HAP-1 (cell line): ENCODE measurements around the gene FOLH1.
"Not testable (repeated sequence)": the region's sequence is repeated elsewhere in the genome, so short reads cannot be mapped to it uniquely, and the experiment has no call there.

Source experiments
- DNase-seq, 2 experiments: peaks; one replicate each; pipeline ENCODE4 v3.0.0-alpha.2; 2016 to 2020; ENCODE audit warnings: low spot score in 2 of 2
- H3K27me3 ChIP-seq: fragments of 250-450 bp; sonication (Bioruptor Pico); 2 replicates; pipeline ENCODE4 v1.5.1; 2020; ENCODE audit warnings: low read depth, mild to moderate bottlenecking, moderate library complexity
- H3K36me3 ChIP-seq: fragments of 250-450 bp; sonication (Bioruptor Pico); replicated peaks from 2 replicates; pipeline ENCODE4 v1.5.1; 2020; ENCODE audit warnings: mild to moderate bottlenecking
- H3K4me1 ChIP-seq: fragments of 250-450 bp; sonication (Bioruptor Pico); 2 replicates; pipeline ENCODE4 v1.5.1; 2020; ENCODE audit warnings: mild to moderate bottlenecking
- H3K4me3 ChIP-seq: fragments of 250-450 bp; sonication (Bioruptor Pico); 2 replicates; pipeline ENCODE4 v1.5.1; 2020; ENCODE audit warnings: mild to moderate bottlenecking, moderate library complexity
- H3K9me3 ChIP-seq: fragments of 250-450 bp; sonication (Bioruptor Pico); 2 replicates; pipeline ENCODE4 v1.5.1; 2020; ENCODE audit warnings: mild to moderate bottlenecking, moderate library complexity
- in situ Hi-C: fragments of 300-500 bp; cut with MboI; formaldehyde crosslinking; loops from 3 replicates; pipeline ENCODE4 v1.14.3; 2020; ENCODE audit warnings: low sequenced_read_pairs, inconsistent platforms, mixed read lengths

FOLH1 gene

GRCh38 chr11:49102356-49102755, 106.0 kb downstream of the FOLH1 start:
- in situ Hi-C loops, H3K27me3 ChIP-seq, H3K4me1 ChIP-seq, H3K36me3 ChIP-seq, DNase-seq, H3K4me3 ChIP-seq, H3K9me3 ChIP-seq: not testable (repeated sequence)
